ENCODE data around the gene FGGY.

DNA sequence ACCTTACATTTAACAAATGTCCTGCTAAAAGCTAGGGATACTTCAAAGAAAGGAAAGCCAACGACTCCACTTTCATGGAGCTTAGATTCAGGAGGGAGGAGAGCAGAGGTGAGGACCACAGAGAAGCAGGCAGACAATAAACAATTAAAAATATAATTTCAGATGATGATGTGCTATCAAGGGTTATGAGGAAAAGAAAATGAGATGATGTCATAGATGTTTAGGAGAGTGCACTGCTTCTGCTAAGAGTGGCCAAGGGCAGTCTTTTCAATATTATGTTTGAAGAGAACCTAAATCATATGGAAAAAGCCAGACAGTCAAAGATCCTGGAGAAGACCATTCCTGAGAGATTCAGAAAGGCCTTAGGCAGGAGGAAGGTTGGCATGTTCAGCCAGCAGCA is 451.2 kb downstream of the FGGY start:
- no peak for TF ChIP-seq ESRRA (CRISPR knock-in tag; IDR thresholded peaks at IDR 0.05; ENCODE audit: borderline replicate concordance)
- TF ChIP-seq CREB1 (CRISPR knock-in tag; IDR thresholded peaks at IDR 0.05), result no peak
- TF ChIP-seq, protein P1, sequence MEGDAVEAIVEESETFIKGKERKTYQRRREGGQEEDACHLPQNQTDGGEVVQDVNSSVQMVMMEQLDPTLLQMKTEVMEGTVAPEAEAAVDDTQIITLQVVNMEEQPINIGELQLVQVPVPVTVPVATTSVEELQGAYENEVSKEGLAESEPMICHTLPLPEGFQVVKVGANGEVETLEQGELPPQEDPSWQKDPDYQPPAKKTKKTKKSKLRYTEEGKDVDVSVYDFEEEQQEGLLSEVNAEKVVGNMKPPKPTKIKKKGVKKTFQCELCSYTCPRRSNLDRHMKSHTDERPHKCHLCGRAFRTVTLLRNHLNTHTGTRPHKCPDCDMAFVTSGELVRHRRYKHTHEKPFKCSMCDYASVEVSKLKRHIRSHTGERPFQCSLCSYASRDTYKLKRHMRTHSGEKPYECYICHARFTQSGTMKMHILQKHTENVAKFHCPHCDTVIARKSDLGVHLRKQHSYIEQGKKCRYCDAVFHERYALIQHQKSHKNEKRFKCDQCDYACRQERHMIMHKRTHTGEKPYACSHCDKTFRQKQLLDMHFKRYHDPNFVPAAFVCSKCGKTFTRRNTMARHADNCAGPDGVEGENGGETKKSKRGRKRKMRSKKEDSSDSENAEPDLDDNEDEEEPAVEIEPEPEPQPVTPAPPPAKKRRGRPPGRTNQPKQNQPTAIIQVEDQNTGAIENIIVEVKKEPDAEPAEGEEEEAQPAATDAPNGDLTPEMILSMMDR (IDR thresholded peaks at IDR 0.05), result no peak
- no peak for TF ChIP-seq ATF1 (CRISPR knock-in tag; IDR thresholded peaks at IDR 0.05)
- TF ChIP-seq TEAD4 (CRISPR knock-in tag; IDR thresholded peaks at IDR 0.05), result no peak
- TF ChIP-seq, protein P2, sequence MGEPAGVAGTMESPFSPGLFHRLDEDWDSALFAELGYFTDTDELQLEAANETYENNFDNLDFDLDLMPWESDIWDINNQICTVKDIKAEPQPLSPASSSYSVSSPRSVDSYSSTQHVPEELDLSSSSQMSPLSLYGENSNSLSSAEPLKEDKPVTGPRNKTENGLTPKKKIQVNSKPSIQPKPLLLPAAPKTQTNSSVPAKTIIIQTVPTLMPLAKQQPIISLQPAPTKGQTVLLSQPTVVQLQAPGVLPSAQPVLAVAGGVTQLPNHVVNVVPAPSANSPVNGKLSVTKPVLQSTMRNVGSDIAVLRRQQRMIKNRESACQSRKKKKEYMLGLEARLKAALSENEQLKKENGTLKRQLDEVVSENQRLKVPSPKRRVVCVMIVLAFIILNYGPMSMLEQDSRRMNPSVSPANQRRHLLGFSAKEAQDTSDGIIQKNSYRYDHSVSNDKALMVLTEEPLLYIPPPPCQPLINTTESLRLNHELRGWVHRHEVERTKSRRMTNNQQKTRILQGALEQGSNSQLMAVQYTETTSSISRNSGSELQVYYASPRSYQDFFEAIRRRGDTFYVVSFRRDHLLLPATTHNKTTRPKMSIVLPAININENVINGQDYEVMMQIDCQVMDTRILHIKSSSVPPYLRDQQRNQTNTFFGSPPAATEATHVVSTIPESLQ (CRISPR knock-in tag; IDR thresholded peaks at IDR 0.05), result no peak
- TF ChIP-seq, protein P3, sequence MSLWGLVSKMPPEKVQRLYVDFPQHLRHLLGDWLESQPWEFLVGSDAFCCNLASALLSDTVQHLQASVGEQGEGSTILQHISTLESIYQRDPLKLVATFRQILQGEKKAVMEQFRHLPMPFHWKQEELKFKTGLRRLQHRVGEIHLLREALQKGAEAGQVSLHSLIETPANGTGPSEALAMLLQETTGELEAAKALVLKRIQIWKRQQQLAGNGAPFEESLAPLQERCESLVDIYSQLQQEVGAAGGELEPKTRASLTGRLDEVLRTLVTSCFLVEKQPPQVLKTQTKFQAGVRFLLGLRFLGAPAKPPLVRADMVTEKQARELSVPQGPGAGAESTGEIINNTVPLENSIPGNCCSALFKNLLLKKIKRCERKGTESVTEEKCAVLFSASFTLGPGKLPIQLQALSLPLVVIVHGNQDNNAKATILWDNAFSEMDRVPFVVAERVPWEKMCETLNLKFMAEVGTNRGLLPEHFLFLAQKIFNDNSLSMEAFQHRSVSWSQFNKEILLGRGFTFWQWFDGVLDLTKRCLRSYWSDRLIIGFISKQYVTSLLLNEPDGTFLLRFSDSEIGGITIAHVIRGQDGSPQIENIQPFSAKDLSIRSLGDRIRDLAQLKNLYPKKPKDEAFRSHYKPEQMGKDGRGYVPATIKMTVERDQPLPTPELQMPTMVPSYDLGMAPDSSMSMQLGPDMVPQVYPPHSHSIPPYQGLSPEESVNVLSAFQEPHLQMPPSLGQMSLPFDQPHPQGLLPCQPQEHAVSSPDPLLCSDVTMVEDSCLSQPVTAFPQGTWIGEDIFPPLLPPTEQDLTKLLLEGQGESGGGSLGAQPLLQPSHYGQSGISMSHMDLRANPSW (CRISPR knock-in tag; conservative IDR thresholded peaks at IDR 0.05; ENCODE audit: low read depth), result no peak
- no peak for TF ChIP-seq GABPB1 (CRISPR knock-in tag; IDR thresholded peaks at IDR 0.05)
- TF ChIP-seq, protein P4, sequence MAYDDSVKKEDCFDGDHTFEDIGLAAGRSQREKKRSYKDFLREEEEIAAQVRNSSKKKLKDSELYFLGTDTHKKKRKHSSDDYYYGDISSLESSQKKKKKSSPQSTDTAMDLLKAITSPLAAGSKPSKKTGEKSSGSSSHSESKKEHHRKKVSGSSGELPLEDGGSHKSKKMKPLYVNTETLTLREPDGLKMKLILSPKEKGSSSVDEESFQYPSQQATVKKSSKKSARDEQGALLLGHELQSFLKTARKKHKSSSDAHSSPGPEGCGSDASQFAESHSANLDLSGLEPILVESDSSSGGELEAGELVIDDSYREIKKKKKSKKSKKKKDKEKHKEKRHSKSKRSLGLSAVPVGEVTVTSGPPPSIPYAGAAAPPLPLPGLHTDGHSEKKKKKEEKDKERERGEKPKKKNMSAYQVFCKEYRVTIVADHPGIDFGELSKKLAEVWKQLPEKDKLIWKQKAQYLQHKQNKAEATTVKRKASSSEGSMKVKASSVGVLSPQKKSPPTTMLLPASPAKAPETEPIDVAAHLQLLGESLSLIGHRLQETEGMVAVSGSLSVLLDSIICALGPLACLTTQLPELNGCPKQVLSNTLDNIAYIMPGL (CRISPR knock-in tag; IDR thresholded peaks at IDR 0.05), result no peak
- TF ChIP-seq, protein P5, sequence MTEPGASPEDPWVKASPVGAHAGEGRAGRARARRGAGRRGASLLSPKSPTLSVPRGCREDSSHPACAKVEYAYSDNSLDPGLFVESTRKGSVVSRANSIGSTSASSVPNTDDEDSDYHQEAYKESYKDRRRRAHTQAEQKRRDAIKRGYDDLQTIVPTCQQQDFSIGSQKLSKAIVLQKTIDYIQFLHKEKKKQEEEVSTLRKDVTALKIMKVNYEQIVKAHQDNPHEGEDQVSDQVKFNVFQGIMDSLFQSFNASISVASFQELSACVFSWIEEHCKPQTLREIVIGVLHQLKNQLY (CRISPR knock-in tag; IDR thresholded peaks at IDR 0.05), result no peak
- no peak for TF ChIP-seq NR1H2 (CRISPR knock-in tag; IDR thresholded peaks at IDR 0.05)
- TF ChIP-seq FOXP1 (CRISPR knock-in tag; IDR thresholded peaks at IDR 0.05; ENCODE audit: borderline replicate concordance), result no peak

Data from WTC11 (cell line).